PC-9 (cell line): ENCODE results near the gene IGFBP6. TPM values are rescaled to one million over a fixed set of nuclear protein-coding genes. Genes with fewer than 3 reads are reported as not detected.

Experiments used
- BruUV-seq: library from RNA; stranded (reverse); fragments of 400-500 nt; replicated peaks from 2 replicates; lab custom pipeline; 2021; lab: Mats Ljungman, UMichigan
- CTCF ChIA-PET: fragments of 300-600 bp; sonication (Branson Sonifier 250); formaldehyde crosslinking; loops from one replicate; lab custom pipeline; 2022; ENCODE audit warnings: antibody characterized with exemption; lab: Charles Lee
- POLR2A ChIA-PET: fragments of 300-600 bp; sonication (Branson Sonifier 250); formaldehyde crosslinking; loops from one replicate; lab custom pipeline; 2022; ENCODE audit warnings: antibody characterized with exemption; ENCODE audit not compliant: unreplicated experiment; lab: Charles Lee
- DNase-seq, 2 experiments: peaks; one replicate each; pipeline versions ENCODE4 v3.0.0 to v3.0.0-alpha.2; 2015 to 2022; ENCODE audit warnings: mixed read lengths in 1 of 2
- H2AFZ ChIP-seq: fragments of 200-600 bp; sonication (generic); 2 replicates; pipeline ENCODE4 v1.8.1; 2017; ENCODE audit warnings: antibody characterized with exemption
- H3F3A ChIP-seq: fragments of 200-600 bp; sonication (generic); 2 replicates; pipeline ENCODE4 v1.8.1; 2017; ENCODE audit warnings: antibody characterized with exemption, mild to moderate bottlenecking, low read depth; ENCODE audit not compliant: insufficient read depth
- H3K27ac ChIP-seq: fragments of 200-600 bp; sonication (generic); 2 replicates; pipeline ENCODE4 v1.6.1; 2016; ENCODE audit warnings: mixed run types
- H3K27me3 ChIP-seq: fragments of 200-600 bp; sonication (generic); 2 replicates; pipeline ENCODE4 v1.6.1; 2016; ENCODE audit warnings: low read depth, mixed run types; ENCODE audit not compliant: insufficient read depth
- H3K36me3 ChIP-seq: fragments of 200-600 bp; sonication (generic); 2 replicates; pipeline ENCODE4 v1.6.1; 2016; ENCODE audit warnings: low read depth, mixed run types
- H3K4me1 ChIP-seq: fragments of 200-600 bp; sonication (generic); replicated peaks from 2 replicates; pipeline ENCODE4 v1.6.1; 2016; ENCODE audit warnings: mixed run types; ENCODE audit not compliant: insufficient read depth
- H3K4me2 ChIP-seq: fragments of 200-600 bp; sonication (generic); 2 replicates; pipeline ENCODE4 v1.6.1; 2017; ENCODE audit warnings: mixed run types
- H3K4me3 ChIP-seq: fragments of 200-600 bp; sonication (generic); 2 replicates; pipeline ENCODE4 v1.6.1; 2016; ENCODE audit warnings: mixed run types
- H3K79me2 ChIP-seq: fragments of 200-600 bp; sonication (generic); 2 replicates; pipeline ENCODE4 v1.6.1; 2017; ENCODE audit warnings: low read depth, mixed run types
- H3K9me2 ChIP-seq: fragments of 200-600 bp; sonication (generic); 2 replicates; pipeline ENCODE4 v1.8.1; 2017; ENCODE audit warnings: mild to moderate bottlenecking; ENCODE audit not compliant: insufficient read depth
- H3K9me3 ChIP-seq: fragments of 200-600 bp; sonication (generic); 2 replicates; pipeline ENCODE4 v1.8.1; 2016; ENCODE audit warnings: low read depth; ENCODE audit not compliant: insufficient read depth
- H4K20me1 ChIP-seq: fragments of 200-600 bp; sonication (generic); 2 replicates; pipeline ENCODE4 v1.8.1; 2017; ENCODE audit not compliant: insufficient read depth
- EZH2 ChIP-seq: fragments of 200-600 bp; sonication (generic); IDR thresholded peaks from 2 replicates; pipeline ENCODE4 v1.8.0; 2017; ENCODE audit warnings: antibody characterized with exemption, low read depth
- intact Hi-C: fragments of 100-400 bp; cut with micrococcal nuclease; formaldehyde crosslinking; loops from one replicate; pipeline ENCODE4 v1.10.0; 2022; ENCODE audit not compliant: unreplicated experiment
- total RNA-seq: library from RNA; stranded (reverse); gene quantifications from 2 replicates; pipeline ENCODE4 v1.2.3, GENCODE V29; 2021
- TF ChIP-seq, protein P1 (sequence below): fragments of 200-600 bp; sonication (generic); conservative IDR thresholded peaks from 2 replicates; pipeline ENCODE4 v1.6.1; 2017; ENCODE audit warnings: mixed run types, antibody characterized with exemption, mild to moderate bottlenecking, moderate library complexity

Gene IGFBP6
- total RNA-seq, 1 experiment from 2014 or later: 290 TPM

DNA sequence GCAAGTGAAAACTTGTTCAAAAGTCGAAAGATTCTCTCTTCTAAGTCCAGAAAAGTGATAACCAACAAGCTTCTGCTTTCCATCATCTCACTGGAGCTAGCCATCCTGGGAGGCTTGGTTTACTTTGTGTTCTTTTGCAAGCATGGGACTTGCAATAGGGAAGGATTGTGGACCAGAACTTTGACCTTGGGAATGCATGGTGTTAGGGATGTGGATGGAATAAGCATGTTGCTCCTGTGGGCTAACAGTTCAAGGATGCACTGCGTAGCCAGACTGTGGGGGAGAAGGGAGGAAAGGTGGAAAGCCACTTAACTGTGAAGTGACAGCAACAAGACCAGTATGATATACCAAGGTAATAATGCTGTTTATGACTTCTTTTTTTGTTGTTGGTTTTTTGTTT is 34.4 kb downstream of the IGFBP6 start:
- POLR2A ChIA-PET: no interaction called here
- TF ChIP-seq EZH2: no peak
- TF ChIP-seq, protein P1, sequence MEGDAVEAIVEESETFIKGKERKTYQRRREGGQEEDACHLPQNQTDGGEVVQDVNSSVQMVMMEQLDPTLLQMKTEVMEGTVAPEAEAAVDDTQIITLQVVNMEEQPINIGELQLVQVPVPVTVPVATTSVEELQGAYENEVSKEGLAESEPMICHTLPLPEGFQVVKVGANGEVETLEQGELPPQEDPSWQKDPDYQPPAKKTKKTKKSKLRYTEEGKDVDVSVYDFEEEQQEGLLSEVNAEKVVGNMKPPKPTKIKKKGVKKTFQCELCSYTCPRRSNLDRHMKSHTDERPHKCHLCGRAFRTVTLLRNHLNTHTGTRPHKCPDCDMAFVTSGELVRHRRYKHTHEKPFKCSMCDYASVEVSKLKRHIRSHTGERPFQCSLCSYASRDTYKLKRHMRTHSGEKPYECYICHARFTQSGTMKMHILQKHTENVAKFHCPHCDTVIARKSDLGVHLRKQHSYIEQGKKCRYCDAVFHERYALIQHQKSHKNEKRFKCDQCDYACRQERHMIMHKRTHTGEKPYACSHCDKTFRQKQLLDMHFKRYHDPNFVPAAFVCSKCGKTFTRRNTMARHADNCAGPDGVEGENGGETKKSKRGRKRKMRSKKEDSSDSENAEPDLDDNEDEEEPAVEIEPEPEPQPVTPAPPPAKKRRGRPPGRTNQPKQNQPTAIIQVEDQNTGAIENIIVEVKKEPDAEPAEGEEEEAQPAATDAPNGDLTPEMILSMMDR: no peak
- CTCF ChIA-PET: no interaction called here

GRCh38 chr12:53133722-53134121 is 36.3 kb downstream of the IGFBP6 start:
- ChIA-PET POLR2A (no interaction called here), CTCF (no interaction called here)
- Histone ChIP-seq H3K36me3 (no peaks in the 10 kb centered on the region), H3K27me3 (no peaks in the 10 kb centered on the region), H3K4me1 (no peaks in the 10 kb centered on the region), H3F3A (no peaks in the 10 kb centered on the region), H2AFZ (no peak overlapping the region), H3K79me2 (no peaks in the 10 kb centered on the region), H3K4me2 (no peak overlapping the region), H3K9me2 (no peaks in the 10 kb centered on the region), H3K4me3 (no peak overlapping the region), H3K27ac (no peak overlapping the region), H3K9me3 (no peaks in the 10 kb centered on the region), H4K20me1 (no peaks in the 10 kb centered on the region)
- intact Hi-C loops: no loop called here
- no peak for TF ChIP-seq EZH2
- TF ChIP-seq, protein P1: no peak
- no TSS peak for BruUV-seq
- no peak for DNase-seq

More for the DNA sequence above, 34.4 kb downstream of the IGFBP6 start:
- H3K9me3 ChIP-seq: no peaks in the 10 kb centered on the region
- no peaks in the 10 kb centered on the region for H3K36me3 ChIP-seq
- no peak overlapping the region for H3K27ac ChIP-seq
- no peak overlapping the region for H2AFZ ChIP-seq
- H4K20me1 ChIP-seq: no peaks in the 10 kb centered on the region
- BruUV-seq: no TSS peak
- H3K79me2 ChIP-seq: no peaks in the 10 kb centered on the region
- DNase-seq: no peak
- no peaks in the 10 kb centered on the region for H3F3A ChIP-seq
- H3K4me1 ChIP-seq: no peaks in the 10 kb centered on the region
- intact Hi-C loops: no loop called here
- no peaks in the 10 kb centered on the region for H3K27me3 ChIP-seq
- no peak overlapping the region for H3K4me2 ChIP-seq
- H3K4me3 ChIP-seq: no peak overlapping the region
- no peaks in the 10 kb centered on the region; the same call in 1 of the 2 replicates for H3K9me2 ChIP-seq

GRCh38 chr12:53143355-53143754 is 45.9 kb downstream of the IGFBP6 start:
- ChIA-PET CTCF (no interaction called here), POLR2A (interaction anchor here (0.7 kb wide), 1 partner anchor 40 kb away, joined by 20 read pairs; the partner anchor contains the start of gene SOAT2)
- H3K79me2 ChIP-seq: no peaks in the 10 kb centered on the region

More at GRCh38 chr12:53143355-53143754, 45.9 kb downstream of the IGFBP6 start:
- no peak overlapping the region for H3K4me3 ChIP-seq
- no peaks in the 10 kb centered on the region for H3K9me3 ChIP-seq
- H3K36me3 ChIP-seq: no peaks in the 10 kb centered on the region
- no peaks in the 10 kb centered on the region for H3K27me3 ChIP-seq
- BruUV-seq: no TSS peak
- H2AFZ ChIP-seq: 0 out of 2 replicates have a peak overlapping the region, but pooled peaks have one; percentile 43
- DNase-seq: no peak
- 0 out of 2 replicates have a peak, but pooled peaks cover 12% of the 10 kb centered on the region for H3F3A ChIP-seq
- H3K4me1 ChIP-seq: no peaks in the 10 kb centered on the region
- TF ChIP-seq EZH2: no peak
- TF ChIP-seq, protein P1: no peak
- H3K4me2 ChIP-seq: no peak overlapping the region
- intact Hi-C loops: no loop called here
- H3K27ac ChIP-seq: no peak overlapping the region
- H3K9me2 ChIP-seq: no peaks in the 10 kb centered on the region
- no peaks in the 10 kb centered on the region for H4K20me1 ChIP-seq
